H9 (cell line): ENCODE results near the gene PLEK2. TPM values are rescaled to one million over a fixed set of nuclear protein-coding genes. Genes with fewer than 3 reads are reported as not detected.

Source experiments
- microRNA-seq: library from miRNA; unstranded; fragments of <30 nt; microRNA quantifications from one replicate; pipeline ENCODE4, GENCODE V29; 2020; ENCODE audit warnings: borderline microRNAs expressed
- total RNA-seq: library from RNA; stranded (reverse); gene quantifications from 2 replicates; pipeline ENCODE4 v1.2.1, GENCODE V29; 2021

The PLEK2 gene
- total RNA-seq, 1 experiment from 2014 or later: not detected

Small RNAs within 50 kb of the gene (microRNA-seq; reads per million reads assigned to microRNA genes)
- not detected for gene MIR5694

Other genes starting within 250 kb of the PLEK2 start
- not detected in 2 replicates for gene GARIN2, start 222.7 kb downstream of the PLEK2 start, total RNA-seq
- gene PALS1, start 170.7 kb downstream of the PLEK2 start, total RNA-seq: 17.3 and 18.0 TPM in 2 replicates
- gene ATP6V1D, start 52.4 kb downstream of the PLEK2 start, total RNA-seq: 85.7 and 86.3 TPM in 2 replicates
- gene EIF2S1, start 51.8 kb downstream of the PLEK2 start, total RNA-seq: 164 and 165 TPM in 2 replicates
- gene TMEM229B, start 76.6 kb upstream of the PLEK2 start, total RNA-seq: 0.22 and 0.24 TPM in 2 replicates
- 26.9 and 35.3 TPM in 2 replicates for gene PLEKHH1, start 121.1 kb upstream of the PLEK2 start, total RNA-seq
- gene PIGH, start 188.1 kb upstream of the PLEK2 start, total RNA-seq: 9.3 and 9.4 TPM in 2 replicates
- gene ARG2, start 207.8 kb upstream of the PLEK2 start, total RNA-seq: 35.2 and 35.5 TPM in 2 replicates